HL-60 (cell line): Measurements from ENCODE around the gene TSPAN18.

Experiments used
- DNase-seq, 2 experiments: peaks; one replicate each; pipeline ENCODE4 v3.0.0-alpha.2; 2010 to 2020; ENCODE audit warnings: low read depth in 1 of 2, low spot score in 1 of 2
- H3K27ac ChIP-seq: fragments of 250-450 bp; sonication (Bioruptor Pico); replicated peaks from 2 replicates; pipeline ENCODE4 v1.5.1; 2020; ENCODE audit warnings: mild to moderate bottlenecking, moderate library complexity
- H3K27me3 ChIP-seq: fragments of 250-450 bp; sonication (Bioruptor Pico); 2 replicates; pipeline ENCODE4 v1.5.1; 2021; ENCODE audit warnings: mild to moderate bottlenecking, moderate library complexity; ENCODE audit not compliant: insufficient read depth, poor library complexity, severe bottlenecking
- H3K4me3 ChIP-seq: replicated peaks from 2 replicates; pipeline ENCODE4 v1.5.1; 2011; ENCODE audit warnings: mild to moderate bottlenecking, control low read depth, low read length; ENCODE audit not compliant: insufficient read depth
- CTCF ChIP-seq: IDR thresholded peaks from one replicate; pipeline ENCODE4 v1.5.1; 2011; ENCODE audit warnings: low read length, control low read depth, inconsistent platforms; ENCODE audit not compliant: insufficient read depth
- GABPA ChIP-seq: IDR thresholded peaks from 2 replicates; pipeline ENCODE4 v1.6.1; 2012; ENCODE audit warnings: low read depth
- POLR2AphosphoS5 ChIP-seq: IDR thresholded peaks from 2 replicates; pipeline ENCODE4 v1.6.1; 2012; ENCODE audit warnings: low read depth
- SPI1 ChIP-seq: IDR thresholded peaks from 2 replicates; pipeline ENCODE4 v1.6.1; 2012; ENCODE audit warnings: low read depth, mild to moderate bottlenecking, borderline replicate concordance
- TF ChIP-seq, protein P1 (sequence below): IDR thresholded peaks from 2 replicates; pipeline ENCODE4 v1.6.1; 2012; ENCODE audit warnings: low read depth; ENCODE audit not compliant: insufficient replicate concordance

Gene TSPAN18

GRCh38 chr11:44923806-44924205, 197.0 kb downstream of the TSPAN18 start:
- no peak for TF ChIP-seq CTCF
- TF ChIP-seq, protein P1, sequence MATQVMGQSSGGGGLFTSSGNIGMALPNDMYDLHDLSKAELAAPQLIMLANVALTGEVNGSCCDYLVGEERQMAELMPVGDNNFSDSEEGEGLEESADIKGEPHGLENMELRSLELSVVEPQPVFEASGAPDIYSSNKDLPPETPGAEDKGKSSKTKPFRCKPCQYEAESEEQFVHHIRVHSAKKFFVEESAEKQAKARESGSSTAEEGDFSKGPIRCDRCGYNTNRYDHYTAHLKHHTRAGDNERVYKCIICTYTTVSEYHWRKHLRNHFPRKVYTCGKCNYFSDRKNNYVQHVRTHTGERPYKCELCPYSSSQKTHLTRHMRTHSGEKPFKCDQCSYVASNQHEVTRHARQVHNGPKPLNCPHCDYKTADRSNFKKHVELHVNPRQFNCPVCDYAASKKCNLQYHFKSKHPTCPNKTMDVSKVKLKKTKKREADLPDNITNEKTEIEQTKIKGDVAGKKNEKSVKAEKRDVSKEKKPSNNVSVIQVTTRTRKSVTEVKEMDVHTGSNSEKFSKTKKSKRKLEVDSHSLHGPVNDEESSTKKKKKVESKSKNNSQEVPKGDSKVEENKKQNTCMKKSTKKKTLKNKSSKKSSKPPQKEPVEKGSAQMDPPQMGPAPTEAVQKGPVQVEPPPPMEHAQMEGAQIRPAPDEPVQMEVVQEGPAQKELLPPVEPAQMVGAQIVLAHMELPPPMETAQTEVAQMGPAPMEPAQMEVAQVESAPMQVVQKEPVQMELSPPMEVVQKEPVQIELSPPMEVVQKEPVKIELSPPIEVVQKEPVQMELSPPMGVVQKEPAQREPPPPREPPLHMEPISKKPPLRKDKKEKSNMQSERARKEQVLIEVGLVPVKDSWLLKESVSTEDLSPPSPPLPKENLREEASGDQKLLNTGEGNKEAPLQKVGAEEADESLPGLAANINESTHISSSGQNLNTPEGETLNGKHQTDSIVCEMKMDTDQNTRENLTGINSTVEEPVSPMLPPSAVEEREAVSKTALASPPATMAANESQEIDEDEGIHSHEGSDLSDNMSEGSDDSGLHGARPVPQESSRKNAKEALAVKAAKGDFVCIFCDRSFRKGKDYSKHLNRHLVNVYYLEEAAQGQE = no peak
- no peak for TF ChIP-seq GABPA
- TF ChIP-seq SPI1 = no peak
- no peak for TF ChIP-seq POLR2AphosphoS5
- no peak overlapping the region for H3K27ac ChIP-seq
- DNase-seq = no peak
- no peaks in the 10 kb centered on the region for H3K27me3 ChIP-seq
- H3K4me3 ChIP-seq = no peak overlapping the region

- Histone ChIP-seq H3K4me3 (no peak overlapping the region), H3K27me3 (no peaks in the 10 kb centered on the region), H3K27ac (no peak overlapping the region)
- no peak for DNase-seq
- no peak for TF ChIP-seq CTCF
- no peak for TF ChIP-seq POLR2AphosphoS5
- no peak for TF ChIP-seq SPI1
- TF ChIP-seq, protein P1 = no peak
- no peak for TF ChIP-seq GABPA
Measured at GRCh38 chr11:44926036-44926435, 199.3 kb downstream of the TSPAN18 start.

DNA sequence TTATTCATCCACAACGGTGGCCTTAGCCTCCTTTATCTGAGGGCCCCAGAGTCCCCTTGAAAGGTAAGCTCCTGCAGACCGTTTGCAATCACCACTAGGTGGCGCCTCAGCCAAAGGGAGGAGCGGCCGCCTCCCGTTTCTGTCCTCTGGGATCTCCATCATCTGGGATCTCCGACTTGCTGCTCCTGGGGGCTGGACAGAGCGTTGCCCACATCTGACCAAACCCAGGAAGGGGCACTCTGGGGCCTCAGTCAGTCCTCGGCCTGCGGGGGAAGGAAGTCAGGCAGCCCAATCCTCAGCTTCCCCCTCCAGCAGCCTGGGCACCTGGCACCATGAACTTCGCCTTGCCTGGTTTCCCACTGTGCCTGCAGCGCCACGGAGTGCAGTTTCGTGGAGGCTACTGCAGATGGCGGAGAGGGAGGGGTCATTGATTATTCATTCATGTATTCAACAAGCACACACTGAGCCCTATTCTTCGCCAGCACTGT, 200.5 kb downstream of the TSPAN18 start:
- H3K4me3 ChIP-seq = no peak overlapping the region
- H3K27me3 ChIP-seq = no peaks in the 10 kb centered on the region
- TF ChIP-seq SPI1 (no peak), CTCF (peak; percentile 75)
- no peak overlapping the region for H3K27ac ChIP-seq
- peak in 1 of 2 experiments; percentile 41 for DNase-seq

DNA sequence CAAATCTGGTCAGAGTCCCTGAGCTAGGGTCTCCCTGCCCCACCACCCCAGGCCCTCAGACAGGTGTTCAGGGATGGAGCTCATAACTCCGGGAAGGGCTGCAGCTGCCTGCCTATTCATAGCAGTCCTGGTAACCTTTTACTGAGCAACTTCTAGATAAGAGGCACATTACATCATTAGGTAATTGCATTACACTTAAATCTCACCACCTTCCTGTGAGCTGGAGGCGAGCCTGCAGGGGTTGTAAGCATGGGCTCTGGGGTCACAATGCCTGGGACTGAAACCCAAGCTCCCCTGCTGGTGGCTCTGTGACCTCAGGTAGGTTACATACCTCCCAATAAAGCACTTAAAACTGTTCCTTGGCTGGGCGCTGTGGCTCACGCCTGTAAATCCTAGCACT, 201.4 kb downstream of the TSPAN18 start:
- DNase-seq = no peak

More for the DNA sequence above, 201.4 kb downstream of the TSPAN18 start:
- Histone ChIP-seq H3K27me3 (no peaks in the 10 kb centered on the region), H3K4me3 (no peak overlapping the region), H3K27ac (no peak overlapping the region)
- TF ChIP-seq SPI1 (no peak), POLR2AphosphoS5 (no peak)
- TF ChIP-seq, protein P1 = no peak
